Measurements from ENCODE around the gene PML.

The PML gene, protein sequence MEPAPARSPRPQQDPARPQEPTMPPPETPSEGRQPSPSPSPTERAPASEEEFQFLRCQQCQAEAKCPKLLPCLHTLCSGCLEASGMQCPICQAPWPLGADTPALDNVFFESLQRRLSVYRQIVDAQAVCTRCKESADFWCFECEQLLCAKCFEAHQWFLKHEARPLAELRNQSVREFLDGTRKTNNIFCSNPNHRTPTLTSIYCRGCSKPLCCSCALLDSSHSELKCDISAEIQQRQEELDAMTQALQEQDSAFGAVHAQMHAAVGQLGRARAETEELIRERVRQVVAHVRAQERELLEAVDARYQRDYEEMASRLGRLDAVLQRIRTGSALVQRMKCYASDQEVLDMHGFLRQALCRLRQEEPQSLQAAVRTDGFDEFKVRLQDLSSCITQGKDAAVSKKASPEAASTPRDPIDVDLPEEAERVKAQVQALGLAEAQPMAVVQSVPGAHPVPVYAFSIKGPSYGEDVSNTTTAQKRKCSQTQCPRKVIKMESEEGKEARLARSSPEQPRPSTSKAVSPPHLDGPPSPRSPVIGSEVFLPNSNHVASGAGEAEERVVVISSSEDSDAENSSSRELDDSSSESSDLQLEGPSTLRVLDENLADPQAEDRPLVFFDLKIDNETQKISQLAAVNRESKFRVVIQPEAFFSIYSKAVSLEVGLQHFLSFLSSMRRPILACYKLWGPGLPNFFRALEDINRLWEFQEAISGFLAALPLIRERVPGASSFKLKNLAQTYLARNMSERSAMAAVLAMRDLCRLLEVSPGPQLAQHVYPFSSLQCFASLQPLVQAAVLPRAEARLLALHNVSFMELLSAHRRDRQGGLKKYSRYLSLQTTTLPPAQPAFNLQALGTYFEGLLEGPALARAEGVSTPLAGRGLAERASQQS

DNA sequence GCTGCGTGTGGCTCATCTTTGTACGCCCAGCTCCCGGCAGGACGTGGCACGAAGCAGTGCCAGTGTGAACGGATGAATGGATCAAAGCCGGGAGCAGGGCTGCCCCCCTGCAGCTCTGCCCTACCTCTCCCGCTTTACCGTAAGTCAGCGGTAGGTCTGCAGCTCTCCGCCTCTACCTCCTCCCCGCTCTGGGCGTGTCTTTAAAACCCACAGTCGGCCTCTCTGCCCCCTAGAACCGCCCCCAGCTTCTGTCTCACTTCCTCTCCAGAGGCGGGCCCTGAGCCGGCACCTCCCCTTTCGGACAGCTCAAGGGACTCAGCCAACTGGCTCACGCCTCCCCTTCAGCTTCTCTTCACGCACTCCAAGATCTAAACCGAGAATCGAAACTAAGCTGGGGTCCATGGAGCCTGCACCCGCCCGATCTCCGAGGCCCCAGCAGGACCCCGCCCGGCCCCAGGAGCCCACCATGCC is at the start of gene PML:
Gene PML, plus strand, starts transcription at position 304 of the 471 bp plus-strand sequence. Its CDS starts 97 bp downstream, at position 401.
- DNase-seq = peak; percentile 98 to 99 (median 98)

GRCh38 chr15:73945130-73945508 is 49.4 kb upstream of the PML start:
- no peak for DNase-seq

DNA sequence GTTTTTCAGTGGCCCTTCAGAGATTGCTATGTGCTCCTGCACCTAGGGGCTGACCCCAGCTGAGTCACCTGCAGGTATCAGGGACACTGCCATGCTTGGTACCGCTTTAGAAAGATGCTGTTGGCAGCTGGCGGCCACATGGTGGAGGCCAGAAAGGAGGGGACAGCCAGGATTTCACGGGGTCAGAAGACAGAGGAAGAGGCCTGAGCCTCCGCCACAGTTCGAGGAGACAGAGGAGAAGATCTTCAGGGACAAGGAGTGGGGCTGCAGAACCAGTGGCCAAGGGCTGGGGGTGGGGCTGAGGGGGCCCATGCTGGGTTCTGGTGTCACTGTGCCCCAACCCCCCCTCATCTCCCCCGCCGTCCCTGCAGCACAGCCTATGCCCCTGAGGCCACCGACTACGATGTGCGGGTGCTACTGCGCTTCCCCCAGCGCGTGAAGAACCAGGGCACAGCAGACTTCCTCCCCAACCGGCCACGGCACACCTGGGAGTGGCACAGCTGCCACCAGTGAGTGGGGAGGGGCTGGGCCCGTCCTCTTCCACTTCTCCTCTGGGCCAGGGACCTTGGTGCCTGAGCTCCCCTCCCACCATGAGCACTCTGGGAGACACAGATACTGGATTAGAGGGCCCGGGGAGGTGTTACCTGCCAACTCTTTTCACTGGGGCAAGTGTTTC is 48.3 kb upstream of the PML start:
- no peak for DNase-seq

DNA sequence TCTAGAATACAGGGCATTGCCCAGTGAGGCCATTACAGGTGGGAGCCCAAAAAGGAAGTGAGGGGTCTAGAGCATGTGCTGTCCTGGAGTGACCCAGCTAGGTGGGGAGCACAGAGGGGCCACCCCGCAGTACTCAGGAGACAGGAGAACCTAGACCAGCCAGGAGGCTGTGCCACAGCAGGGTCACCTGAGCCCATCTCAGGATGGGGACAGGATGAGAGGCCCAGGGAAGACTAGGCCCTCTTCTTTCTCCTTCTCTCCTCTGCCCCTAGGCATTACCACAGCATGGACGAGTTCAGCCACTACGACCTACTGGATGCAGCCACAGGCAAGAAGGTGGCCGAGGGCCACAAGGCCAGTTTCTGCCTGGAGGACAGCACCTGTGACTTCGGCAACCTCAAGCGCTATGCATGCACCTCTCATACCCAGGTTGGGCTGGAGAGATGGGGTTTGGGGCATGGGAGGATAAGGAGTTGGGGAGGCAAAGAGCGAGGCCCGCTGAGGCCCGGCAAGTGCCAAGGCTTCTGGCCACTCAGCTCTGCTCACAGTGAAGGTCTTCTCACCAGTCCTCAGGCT is 47.6 kb upstream of the PML start:
- no peak for DNase-seq

DNA sequence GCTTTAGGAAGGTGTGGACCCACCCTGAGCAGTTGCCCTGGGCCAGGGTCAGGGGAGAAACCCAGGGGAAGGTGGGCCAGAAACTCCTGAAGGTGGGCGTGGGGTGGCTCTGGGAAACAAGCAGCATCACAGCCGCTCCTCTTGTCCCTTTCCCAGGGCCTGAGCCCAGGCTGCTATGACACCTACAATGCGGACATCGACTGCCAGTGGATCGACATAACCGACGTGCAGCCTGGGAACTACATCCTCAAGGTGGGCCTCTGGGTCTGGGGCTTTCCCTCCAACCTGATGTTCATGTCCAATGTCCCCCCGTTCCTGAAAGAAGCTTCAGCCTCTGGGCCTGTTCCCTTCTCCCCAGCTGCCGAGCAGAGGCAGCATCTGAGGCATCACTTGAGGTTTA is 46.9 kb upstream of the PML start:
- DNase-seq = no peak

GRCh38 chr15:73948396-73948795 is 46.1 kb upstream of the PML start:
- no peak for DNase-seq

GRCh38 chr15:73948982-73949381 is 45.5 kb upstream of the PML start:
- DNase-seq = no peak

GRCh38 chr15:73949496-73949895 is 45.0 kb upstream of the PML start:
- no peak for DNase-seq

DNA sequence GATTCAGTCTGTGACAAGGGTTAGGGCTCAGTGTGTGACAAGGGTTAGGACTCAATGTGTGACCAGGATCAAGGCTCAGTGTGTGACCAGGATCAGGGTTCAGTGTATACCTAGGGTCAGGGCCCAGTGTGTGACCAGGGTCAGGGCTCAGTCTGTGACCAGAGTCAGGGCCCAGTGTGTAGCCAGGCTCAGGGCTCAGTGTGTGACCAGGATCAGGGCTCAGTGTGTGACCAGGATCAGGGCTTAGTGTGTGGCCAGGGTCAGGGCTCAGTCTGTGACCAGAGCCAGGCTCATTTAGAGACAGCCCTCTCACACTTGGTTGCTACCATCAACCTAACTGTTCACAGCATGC is 44.1 kb upstream of the PML start:
- no peak for DNase-seq

DNA sequence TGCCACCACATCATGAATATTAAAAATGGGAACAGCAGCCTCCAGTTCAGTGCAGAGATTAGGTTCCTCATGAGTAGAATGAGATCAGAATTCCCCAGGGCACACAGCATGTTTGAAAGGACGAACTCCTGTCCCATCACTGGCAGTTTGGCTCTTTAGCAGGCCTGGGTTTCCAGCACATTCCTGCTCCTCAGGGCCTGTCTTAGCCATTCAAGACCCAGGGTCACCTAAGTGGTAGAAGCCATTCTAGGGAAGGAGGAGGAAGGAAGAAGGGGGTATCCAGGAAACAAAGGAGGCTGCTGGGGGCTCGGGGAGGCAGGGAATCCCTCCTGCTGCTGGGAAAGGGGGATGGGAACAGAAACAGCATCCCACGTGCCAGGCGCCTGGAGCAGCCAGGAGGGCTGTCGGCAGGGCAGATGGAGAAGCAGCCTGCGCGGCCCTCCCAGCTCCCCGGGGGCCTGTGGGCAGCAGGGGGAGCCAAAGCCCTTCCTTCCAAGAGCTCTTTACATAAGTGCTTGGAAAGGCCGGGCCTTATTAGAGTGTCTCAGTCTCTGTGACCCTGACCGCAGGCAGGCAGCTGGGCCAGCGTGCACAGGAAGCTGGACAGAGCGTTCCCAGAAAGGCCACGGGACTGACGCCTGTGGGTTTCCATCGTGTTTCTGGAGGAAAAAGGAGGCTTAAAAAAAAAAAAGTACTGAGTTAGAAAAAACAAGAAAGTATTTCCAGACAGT is 43.5 kb upstream of the PML start:
- DNase-seq = peak; percentile 94 to 96 (median 95)

DNA sequence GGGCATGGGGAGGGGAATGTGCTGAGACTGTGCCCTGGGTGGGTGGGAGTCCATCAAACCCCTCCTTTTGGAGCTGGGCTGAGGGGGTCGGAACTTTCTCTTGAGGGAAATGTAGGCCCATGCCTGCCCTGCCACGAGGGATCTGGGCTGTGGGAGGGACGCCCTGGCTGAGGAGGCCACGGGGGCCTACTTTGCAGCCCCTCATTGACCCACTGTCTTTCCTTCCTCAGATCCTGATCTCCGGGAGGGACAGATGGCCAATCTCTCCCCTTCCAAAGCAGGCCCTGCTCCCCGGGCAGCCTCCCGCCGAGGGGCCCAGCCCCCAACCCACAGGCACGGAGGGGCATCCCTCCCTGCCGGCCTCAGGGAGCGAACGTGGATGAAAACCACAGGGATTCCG is 42.9 kb upstream of the PML start:
- no peak for DNase-seq

DNA sequence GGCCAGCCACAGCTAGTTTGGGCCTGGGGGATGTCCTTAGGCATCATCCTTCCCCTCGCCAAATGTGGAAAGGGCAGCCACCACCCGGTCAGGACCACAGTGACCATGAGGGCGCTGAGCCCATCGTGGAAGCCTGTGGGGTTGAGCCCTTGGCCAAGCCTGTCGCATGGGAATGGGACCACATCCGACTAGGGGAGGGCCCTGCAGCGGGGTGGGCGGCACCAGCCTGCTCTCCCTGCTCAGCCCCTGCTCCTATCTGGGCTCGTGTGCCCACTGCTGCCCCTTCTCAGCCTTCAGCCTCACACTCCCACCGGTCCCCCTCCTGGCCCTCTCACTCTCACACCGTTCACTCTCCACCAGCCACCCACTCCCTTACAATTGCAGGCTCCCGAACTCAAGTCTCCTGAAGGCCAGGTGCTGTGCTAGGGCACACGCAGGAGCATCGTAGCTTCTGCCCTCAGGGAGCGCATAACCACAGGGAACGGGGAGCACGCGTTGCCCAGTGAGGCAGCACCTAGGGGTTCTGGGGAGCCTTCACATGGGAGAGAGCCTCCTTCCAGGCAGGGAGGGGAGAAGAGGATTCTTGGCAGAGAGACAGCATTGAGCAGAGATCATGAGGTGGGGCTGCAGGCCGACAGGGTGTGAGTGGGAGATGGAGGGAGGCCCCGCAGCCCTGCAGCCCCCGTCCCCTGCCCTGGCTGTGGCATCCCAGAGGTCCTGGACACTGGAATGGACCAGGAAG is 42.2 kb upstream of the PML start:
- DNase-seq = no peak

- DNase-seq = no peak
These were observed 41.4 kb upstream of the PML start for GRCh38 chr15:73952913-73953750.

- no peak for DNase-seq
These were observed 40.0 kb upstream of the PML start for GRCh38 chr15:73954188-73955145.

DNA sequence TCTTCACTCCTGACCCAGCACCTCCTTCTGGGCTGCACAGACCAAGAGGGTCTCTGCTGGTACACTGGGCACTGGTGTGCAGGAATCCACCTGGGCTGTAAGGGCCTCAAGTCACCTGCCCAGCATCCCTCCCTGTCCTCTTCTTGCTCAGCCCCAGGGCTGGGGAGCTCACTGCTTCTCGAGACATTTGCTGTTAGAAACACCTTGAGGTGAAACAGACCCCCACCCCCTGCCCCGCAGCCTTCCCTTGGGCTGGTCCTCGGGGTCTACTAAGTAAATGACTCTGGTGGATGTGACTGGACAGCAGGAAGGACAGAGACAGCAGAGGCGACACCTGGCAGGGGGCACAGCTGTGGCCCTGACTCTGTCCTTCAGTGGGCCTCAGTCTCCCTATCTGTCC is 39.2 kb upstream of the PML start:
- DNase-seq = no peak

GRCh38 chr15:73955861-73956742 is 38.4 kb upstream of the PML start:
- no peak for DNase-seq

DNA sequence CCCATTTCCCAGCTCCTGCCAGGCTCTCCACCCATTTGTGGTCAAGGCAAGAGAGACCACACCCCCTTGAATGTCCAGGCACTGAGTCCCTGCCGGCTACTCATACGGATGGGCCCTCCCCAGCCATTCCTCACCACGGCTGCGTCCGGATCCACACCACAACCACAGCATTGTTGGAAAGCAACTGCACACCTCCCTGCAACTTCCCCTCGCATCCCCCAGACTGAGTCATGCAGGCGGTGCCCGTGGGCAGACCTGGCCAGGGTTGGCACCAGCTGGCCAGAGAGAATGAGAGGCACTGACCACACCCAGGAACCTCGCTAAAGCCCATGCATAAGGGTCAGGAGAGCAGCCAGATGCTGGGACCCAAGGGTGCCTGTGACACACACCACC is 37.8 kb upstream of the PML start:
- DNase-seq = peak; percentile 57 to 68 (median 62)

DNA sequence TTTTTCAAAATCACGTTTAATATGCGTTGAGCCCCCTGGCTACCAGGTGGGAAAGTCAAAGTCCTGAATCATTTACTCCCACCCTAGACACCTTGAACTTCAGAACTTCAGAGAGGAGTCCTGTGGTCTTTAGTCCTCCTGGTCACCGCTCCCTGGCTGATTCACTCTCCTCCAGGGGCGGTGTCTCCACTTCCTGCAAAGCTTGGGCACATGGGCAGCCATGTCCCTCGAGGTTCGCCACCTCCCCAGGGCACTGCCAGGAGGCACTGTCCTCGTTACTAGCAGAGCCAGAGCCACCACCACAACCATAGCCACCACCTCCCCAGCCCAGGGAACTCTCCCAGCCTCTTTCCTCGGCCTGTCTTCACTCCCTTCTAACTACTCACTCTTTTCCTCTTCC is 37.2 kb upstream of the PML start:
- peak in 1 of 3 donors; percentile 15 for DNase-seq

Measured in suppressor macrophage treated with lipopolysaccharide for 1 hour (primary cell).